Natural killer cell (primary cell): Measurements from ENCODE around the gene KCNJ10. TPM values are rescaled to one million over a fixed set of nuclear protein-coding genes. Genes with fewer than 3 reads are reported as not detected.

Experiments used
- ATAC-seq, 3 donors: fragments of 150-1000 bp in 2 of 3; fragments of 200-7000 bp in 1 of 3; cut with Tn5 transposase; 1 replicate in 1 of 3; 2 replicates in 2 of 3; pipeline ENCODE4 v1.10.0; 2021; ENCODE audit warnings: mild to moderate bottlenecking in 2 of 3, moderate library complexity in 2 of 3
- DNase-seq, 2 donors: peaks; one replicate each; pipeline versions ENCODE4 v3.0.0 to v3.0.0-alpha.2; 2013 to 2021; ENCODE audit warnings: mixed read lengths in 1 of 2
- H3K27ac ChIP-seq: one replicate; pipeline ENCODE4 v1.5.1; 2013; ENCODE audit warnings: mild to moderate bottlenecking, low read length
- H3K27me3 ChIP-seq: one replicate; pipeline ENCODE4 v1.6.1; 2013; ENCODE audit warnings: low read length; ENCODE audit not compliant: control insufficient read depth, insufficient read depth
- H3K36me3 ChIP-seq: one replicate; pipeline ENCODE4 v1.6.1; 2013; ENCODE audit warnings: low read length; ENCODE audit not compliant: control insufficient read depth, insufficient read depth
- H3K4me1 ChIP-seq: one replicate; pipeline ENCODE4 v1.6.1; 2013; ENCODE audit warnings: low read length; ENCODE audit not compliant: control insufficient read depth, insufficient read depth
- H3K4me3 ChIP-seq: one replicate; pipeline ENCODE4 v1.5.1; 2013; ENCODE audit warnings: low read length
- H3K9me3 ChIP-seq: one replicate; pipeline ENCODE4 v1.6.1; 2013; ENCODE audit warnings: low read length; ENCODE audit not compliant: control insufficient read depth, insufficient read depth
- H3K27ac Mint-ChIP-seq, 2 donors: one replicate each; pipeline ENCODE4 v1.8.0; 2022; ENCODE audit warnings: mild to moderate bottlenecking in 2 of 2, mixed read lengths in 2 of 2, moderate library complexity in 1 of 2
- H3K27me3 Mint-ChIP-seq, 2 donors: one replicate each; pipeline ENCODE4 v1.8.0; 2022; ENCODE audit warnings: low read depth in 2 of 2, mixed read lengths in 2 of 2
- H3K36me3 Mint-ChIP-seq: one replicate; pipeline ENCODE4 v1.8.0; 2022; ENCODE audit warnings: mixed read lengths
- H3K4me1 Mint-ChIP-seq, 2 donors: one replicate each; pipeline ENCODE4 v1.8.0; 2022; ENCODE audit warnings: mixed read lengths in 2 of 2
- H3K4me3 Mint-ChIP-seq: one replicate; pipeline ENCODE4 v1.8.0; 2022; ENCODE audit warnings: mild to moderate bottlenecking, moderate library complexity, mixed read lengths
- H3K9me3 Mint-ChIP-seq, 2 donors: one replicate each; pipeline ENCODE4 v1.8.0; 2022; ENCODE audit warnings: mixed read lengths in 2 of 2
- CTCF ChIP-seq: fragments of 200-600 bp; IDR thresholded peaks from one replicate; pipeline ENCODE4 v1.8.0; 2022; ENCODE audit warnings: antibody characterized with exemption
- WGBS: methylation state at CpG from one replicate; pipeline ENCODE4 v1.1.7; 2013; ENCODE audit warnings: missing lambda C conversion rate; ENCODE audit not compliant: insufficient coverage; 5-methylcytosine and 5-hydroxymethylcytosine counted together
- intact Hi-C: fragments of 100-400 bp; cut with micrococcal nuclease; formaldehyde crosslinking; loops from one replicate; pipeline ENCODE4 v1.14.2; 2022
- total RNA-seq, 4 donors: library from RNA; stranded (reverse); fragments of 120-200 nt in 1 of 4; gene quantifications; one replicate each; pipeline versions ENCODE4 v1.2.3 to v1.2.4, GENCODE V29; 2013 to 2022

Gene KCNJ10
- total RNA-seq, 3 donors from 2014 or later (not counting 1 experiment from before 2014, with no cell fraction given) = not detected

GRCh38 chr1:160101717-160102522 is 32.0 kb upstream of the KCNJ10 start:
- Histone ChIP-seq H3K36me3 (no peaks in the 10 kb centered on the region), H3K27ac (no peak overlapping the region), H3K27me3 (no peaks in the 10 kb centered on the region), H3K4me1 (peaks cover 37% of the 10 kb centered on the region), H3K4me3 (no peak overlapping the region), H3K9me3 (no peaks in the 10 kb centered on the region)
- H3K4me3 Mint-ChIP-seq = no peak overlapping the region
- intact Hi-C loops = loop anchor here (1.0 kb wide), 2 partner anchors 189 to 274 kb away; no protein-coding TSS in a partner anchor
- no peak for TF ChIP-seq CTCF
- H3K4me1 Mint-ChIP-seq = peaks cover 39 to 49% of the 10 kb centered on the region in 2 donors
- H3K27me3 Mint-ChIP-seq = peaks cover 0 to 5% of the 10 kb centered on the region in 2 donors
- DNase-seq (no peak), ATAC-seq (no peak)
- peak overlapping the region in 1 of 2 donors; percentile 89 for H3K27ac Mint-ChIP-seq
- WGBS = 93% methylated on average over 8 of the region's 9 CpGs
- no peaks in the 10 kb centered on the region for H3K36me3 Mint-ChIP-seq
- H3K9me3 Mint-ChIP-seq = no peaks in the 10 kb centered on the region

- H3K4me3 Mint-ChIP-seq = peak overlapping the region; percentile 47
- DNase-seq = peak; percentile 51 to 88
- 22% methylated on average over 11 of the region's 13 CpGs for WGBS
- Histone ChIP-seq H3K27me3 (no peaks in the 10 kb centered on the region), H3K9me3 (no peaks in the 10 kb centered on the region), H3K4me1 (peaks cover 45% of the 10 kb centered on the region), H3K36me3 (no peaks in the 10 kb centered on the region), H3K4me3 (no peak overlapping the region), H3K27ac (no peak overlapping the region)
- peaks cover 39 to 50% of the 10 kb centered on the region in 2 donors for H3K4me1 Mint-ChIP-seq
- H3K36me3 Mint-ChIP-seq = no peaks in the 10 kb centered on the region
- peak overlapping the region; percentile 47 to 89 for H3K27ac Mint-ChIP-seq
- H3K9me3 Mint-ChIP-seq = no peaks in the 10 kb centered on the region
- TF ChIP-seq CTCF = peak; percentile 71
- peaks cover 0 to 2% of the 10 kb centered on the region in 2 donors for H3K27me3 Mint-ChIP-seq
- intact Hi-C loops = loop anchor here (1.0 kb wide), 2 partner anchors 190 to 275 kb away; no protein-coding TSS in a partner anchor
- peak; percentile 29 to 31 (median 30) for ATAC-seq
These were observed 31.2 kb upstream of the KCNJ10 start for GRCh38 chr1:160101037-160101716.

- H3K4me1 ChIP-seq = peaks cover 45% of the 10 kb centered on the region
- H3K27me3 Mint-ChIP-seq = peaks cover 0 to 2% of the 10 kb centered on the region in 2 donors
- H3K36me3 Mint-ChIP-seq = no peaks in the 10 kb centered on the region
- 96% methylated on average over 2 of the region's 2 CpGs for WGBS
- H3K4me3 Mint-ChIP-seq = peak overlapping the region; percentile 78
- H3K36me3 ChIP-seq = peaks cover 3% of the 10 kb centered on the region
- H3K27me3 ChIP-seq = no peaks in the 10 kb centered on the region
- no peaks in the 10 kb centered on the region for H3K9me3 Mint-ChIP-seq
- no peak for TF ChIP-seq CTCF
- peak overlapping the region; percentile 84 to 89 for H3K27ac Mint-ChIP-seq
- peaks cover 39 to 56% of the 10 kb centered on the region in 2 donors for H3K4me1 Mint-ChIP-seq
- DNase-seq = no peak
- H3K9me3 ChIP-seq = no peaks in the 10 kb centered on the region
- H3K4me3 ChIP-seq = no peak overlapping the region
- no peak for ATAC-seq
- H3K27ac ChIP-seq = peak overlapping the region; percentile 87
- intact Hi-C loops = loop anchor here (2.0 kb wide), 1 partner anchor 15 kb away; no protein-coding TSS in a partner anchor
These were observed 29.9 kb upstream of the KCNJ10 start for GRCh38 chr1:160099716-160100375.
